ENCODE data around the gene NLRC5.

GRCh38 chr16:57115514-57116182 is 126.3 kb downstream of the NLRC5 start:
- TF ChIP-seq EZH2phosphoT487 (IDR thresholded peaks at IDR 0.05; ENCODE audit: borderline replicate concordance, low read depth, low read length): no peak
- TF ChIP-seq, protein P1, sequence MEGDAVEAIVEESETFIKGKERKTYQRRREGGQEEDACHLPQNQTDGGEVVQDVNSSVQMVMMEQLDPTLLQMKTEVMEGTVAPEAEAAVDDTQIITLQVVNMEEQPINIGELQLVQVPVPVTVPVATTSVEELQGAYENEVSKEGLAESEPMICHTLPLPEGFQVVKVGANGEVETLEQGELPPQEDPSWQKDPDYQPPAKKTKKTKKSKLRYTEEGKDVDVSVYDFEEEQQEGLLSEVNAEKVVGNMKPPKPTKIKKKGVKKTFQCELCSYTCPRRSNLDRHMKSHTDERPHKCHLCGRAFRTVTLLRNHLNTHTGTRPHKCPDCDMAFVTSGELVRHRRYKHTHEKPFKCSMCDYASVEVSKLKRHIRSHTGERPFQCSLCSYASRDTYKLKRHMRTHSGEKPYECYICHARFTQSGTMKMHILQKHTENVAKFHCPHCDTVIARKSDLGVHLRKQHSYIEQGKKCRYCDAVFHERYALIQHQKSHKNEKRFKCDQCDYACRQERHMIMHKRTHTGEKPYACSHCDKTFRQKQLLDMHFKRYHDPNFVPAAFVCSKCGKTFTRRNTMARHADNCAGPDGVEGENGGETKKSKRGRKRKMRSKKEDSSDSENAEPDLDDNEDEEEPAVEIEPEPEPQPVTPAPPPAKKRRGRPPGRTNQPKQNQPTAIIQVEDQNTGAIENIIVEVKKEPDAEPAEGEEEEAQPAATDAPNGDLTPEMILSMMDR (conservative IDR thresholded peaks at IDR 0.05; ENCODE audit: low read length): no peak
